ENCODE data around the gene STOM. TPM values are rescaled to one million over a fixed set of nuclear protein-coding genes. Genes with fewer than 3 reads are reported as not detected.

Gene STOM
- polyA plus RNA-seq, 1 of the 3 experiments (the other 2 are of a cell fraction), result 40.5 TPM

- TF ChIP-seq ELF1 (IDR thresholded peaks at IDR 0.05) (no peak), RCOR1 (IDR thresholded peaks at IDR 0.05; ENCODE audit: low read length) (no peak), TCF12 (IDR thresholded peaks at IDR 0.05) (no peak), RFX5 (IDR thresholded peaks at IDR 0.05; ENCODE audit: low read length) (no peak)
Observed at GRCh38 chr9:121310571-121310970, 59.5 kb downstream of the STOM start (continued).

GRCh38 chr9:121309833-121310425 lies 60.1 kb downstream of the STOM start:
- H3K4me3 ChIP-seq (ENCODE audit: low read depth in 2 of 2, low read length in 1 of 2), result no peak overlapping the region
- ChIA-PET POLR2A (no interaction called here), CTCF (interaction anchor here (1.4 to 5.4 kb wide), 3 partner anchors 10 to 90 kb away, joined by 4 to 55 read pairs (median 5); no protein-coding TSS in a partner anchor)
- WGBS (ENCODE audit: low lambda C conversion rate), result 90% methylated on average over 7 of the region's 7 CpGs
- H3K9me2 ChIP-seq, result no peaks in the 10 kb centered on the region
- no peaks in the 10 kb centered on the region for H3F3A ChIP-seq (replicated peaks; ENCODE audit: insufficient read depth)
- TF ChIP-seq REST (IDR thresholded peaks at IDR 0.05; ENCODE audit: low read depth, low read length), result no peak
- TF ChIP-seq GATA2 (CRISPR knock-in tag; IDR thresholded peaks at IDR 0.05), result no peak
- TF ChIP-seq TEAD4 (IDR thresholded peaks at IDR 0.05; ENCODE audit: borderline replicate concordance, insufficient read depth), result no peak
- TF ChIP-seq ELF1 (IDR thresholded peaks at IDR 0.05), result no peak
- TF ChIP-seq PBX3 (IDR thresholded peaks at IDR 0.05), result no peak
- no peak for TF ChIP-seq ZBTB33 (IDR thresholded peaks at IDR 0.05; ENCODE audit: borderline replicate concordance, low read depth)
- TF ChIP-seq NRF1 (IDR thresholded peaks at IDR 0.05; ENCODE audit: low read depth, low read length), result no peak
- no peak for TF ChIP-seq SIN3A (IDR thresholded peaks at IDR 0.05; ENCODE audit: borderline replicate concordance, low read depth, low read length)
- TF ChIP-seq IRF3 (IDR thresholded peaks at IDR 0.05; ENCODE audit: low read depth, low read length), result no peak
- no peak overlapping the region for H3K4me2 ChIP-seq
- no peak for DNase-seq
- H3K79me2 ChIP-seq (ENCODE audit: insufficient read depth), result no peaks in the 10 kb centered on the region
- no peak overlapping the region for H3K27ac ChIP-seq (ENCODE audit: low read depth in 2 of 2, low read length in 1 of 2)
- no peaks in the 10 kb centered on the region for H3K9me3 ChIP-seq
- H3K36me3 ChIP-seq (replicated peaks in 1 of 2; ENCODE audit: control insufficient read depth in 1 of 2, insufficient read depth in 2 of 2, low read length in 1 of 2), result peaks cover 24 to 45% of the 10 kb centered on the region in 2 experiments
- no peak overlapping the region for H2AFZ ChIP-seq (ENCODE audit: low read depth)
- H3K4me1 ChIP-seq (ENCODE audit: control insufficient read depth in 1 of 2, insufficient read depth in 2 of 2, low read depth in 1 of 2, low read length in 1 of 2), result no peaks in the 10 kb centered on the region
- H4K20me1 ChIP-seq (ENCODE audit: insufficient read depth), result no peaks in the 10 kb centered on the region
- no peak overlapping the region for H3K9ac ChIP-seq
- H3K27me3 ChIP-seq (ENCODE audit: insufficient read depth), result no peaks in the 10 kb centered on the region
